Panc1 (cell line): ENCODE results near the gene SLC17A5. TPM values are rescaled to one million over a fixed set of nuclear protein-coding genes. Genes with fewer than 3 reads are reported as not detected.

Experiments used
- ATAC-seq: fragments of 200-7000 bp; cut with Tn5 transposase; 2 replicates; pipeline ENCODE4 v1.9.1; 2020; ENCODE audit warnings: mild to moderate bottlenecking, moderate library complexity
- BruUV-seq: library from RNA; stranded (reverse); fragments of 400-500 nt; replicated peaks from 2 replicates; lab custom pipeline; 2021; lab: Mats Ljungman, UMichigan
- CTCF ChIA-PET: fragments of 300-600 bp; sonication (Branson Sonifier 250); formaldehyde crosslinking; loops from one replicate; lab custom pipeline; 2022; ENCODE audit warnings: antibody characterized with exemption; lab: Charles Lee
- POLR2A ChIA-PET: fragments of 300-600 bp; sonication (Branson Sonifier 250); formaldehyde crosslinking; loops from one replicate; lab custom pipeline; 2022; ENCODE audit warnings: antibody characterized with exemption; lab: Charles Lee
- DNase-seq: peaks from one replicate; pipeline ENCODE4 v3.0.0-alpha.2; 2010; ENCODE audit warnings: low read depth, low spot score
- H3K27ac ChIP-seq: 2 replicates; pipeline ENCODE4 v1.5.1; 2011; ENCODE audit warnings: mild to moderate bottlenecking, low read length, inconsistent platforms
- H3K27me3 ChIP-seq: fragments of 200-500 bp; sonication (Bioruptor generic); 2 replicates; pipeline ENCODE4 v1.6.0; 2014; ENCODE audit warnings: low read length, inconsistent platforms; ENCODE audit not compliant: control insufficient read depth, insufficient read depth
- H3K36me3 ChIP-seq: fragments of 200-500 bp; sonication (Bioruptor generic); 2 replicates; pipeline ENCODE4 v1.5.1; 2014; ENCODE audit warnings: inconsistent platforms, mild to moderate bottlenecking, low read length, moderate library complexity; ENCODE audit not compliant: control insufficient read depth, insufficient read depth
- H3K4me1 ChIP-seq: 2 replicates; pipeline ENCODE4 v1.5.1; 2011; ENCODE audit warnings: inconsistent platforms, mild to moderate bottlenecking, low read length, moderate library complexity; ENCODE audit not compliant: control insufficient read depth, insufficient read depth
- H3K4me3 ChIP-seq, 2 experiments: 2 replicates each; pipeline ENCODE4 v1.5.1; 2011 to 2012; ENCODE audit warnings: low read depth in 2 of 2, low read length in 2 of 2, mild to moderate bottlenecking in 2 of 2, inconsistent platforms in 1 of 2, moderate library complexity in 1 of 2
- H3K9me3 ChIP-seq: fragments of 200-500 bp; sonication (Bioruptor generic); 2 replicates; pipeline ENCODE4 v1.5.1; 2014; ENCODE audit warnings: low read depth, mild to moderate bottlenecking, inconsistent platforms, low read length, moderate library complexity; ENCODE audit not compliant: control insufficient read depth, insufficient read depth
- POLR2AphosphoS5 ChIP-seq: IDR thresholded peaks from 2 replicates; pipeline ENCODE4 v1.6.1; 2012; ENCODE audit warnings: mild to moderate bottlenecking, low read depth, low read length, moderate library complexity
- SIN3A ChIP-seq: IDR thresholded peaks from 2 replicates; pipeline ENCODE4 v1.6.1; 2012; ENCODE audit warnings: low read depth, mild to moderate bottlenecking, low read length, moderate library complexity, borderline replicate concordance; ENCODE audit not compliant: insufficient read depth
- TCF7L2 ChIP-seq: IDR thresholded peaks from 2 replicates; pipeline ENCODE4 v1.6.1; 2011; ENCODE audit warnings: mild to moderate bottlenecking, low read depth, low read length, inconsistent platforms
- in situ Hi-C: cut with HindIII; loops from 2 replicates; pipeline ENCODE4 v1.10.0; 2016; ENCODE audit warnings: low sequenced_read_pairs, low pct_unique_long_range_greater_than_20kb
- intact Hi-C: fragments of 100-400 bp; cut with micrococcal nuclease; formaldehyde crosslinking; loops from one replicate; pipeline ENCODE4 v1.10.0; 2022; ENCODE audit not compliant: unreplicated experiment
- total RNA-seq: library from RNA; stranded (reverse); gene quantifications from one replicate; pipeline ENCODE4 v1.2.1, GENCODE V29; 2021; ENCODE audit not compliant: unreplicated experiment
- TF ChIP-seq, protein P1 (sequence below), 2 experiments: IDR thresholded peaks; 2 replicates each; pipeline ENCODE4 v1.6.1; 2011 to 2012; ENCODE audit warnings: low read depth in 2 of 2, control low read depth in 1 of 2, low read length in 1 of 2, mild to moderate bottlenecking in 1 of 2, moderate library complexity in 1 of 2; ENCODE audit not compliant: insufficient read depth in 1 of 2
- TF ChIP-seq, protein P2 (sequence below): fragments of 450-650 bp; IDR thresholded peaks from 2 replicates; pipeline ENCODE4 v1.5.1; 2017; ENCODE audit warnings: mild to moderate bottlenecking

Gene SLC17A5
- total RNA-seq, 1 experiment from 2014 or later = 20.6 TPM

GRCh38 chr6:73666393-73666792 lies 12.6 kb upstream of the SLC17A5 start:
- intact Hi-C loops = no loop called here
- Histone ChIP-seq H3K36me3 (no peaks in the 10 kb centered on the region), H3K4me1 (0 out of 2 replicates have a peak, but pooled peaks cover 2% of the 10 kb centered on the region), H3K9me3 (no peaks in the 10 kb centered on the region), H3K27me3 (no peaks in the 10 kb centered on the region), H3K27ac (no peak overlapping the region), H3K4me3 (no peak overlapping the region)
- BruUV-seq = no TSS peak
- ATAC-seq (no peak), DNase-seq (no peak)
- TF ChIP-seq SIN3A = no peak
- TF ChIP-seq POLR2AphosphoS5 = no peak
- TF ChIP-seq TCF7L2 = no peak
- TF ChIP-seq, protein P1, sequence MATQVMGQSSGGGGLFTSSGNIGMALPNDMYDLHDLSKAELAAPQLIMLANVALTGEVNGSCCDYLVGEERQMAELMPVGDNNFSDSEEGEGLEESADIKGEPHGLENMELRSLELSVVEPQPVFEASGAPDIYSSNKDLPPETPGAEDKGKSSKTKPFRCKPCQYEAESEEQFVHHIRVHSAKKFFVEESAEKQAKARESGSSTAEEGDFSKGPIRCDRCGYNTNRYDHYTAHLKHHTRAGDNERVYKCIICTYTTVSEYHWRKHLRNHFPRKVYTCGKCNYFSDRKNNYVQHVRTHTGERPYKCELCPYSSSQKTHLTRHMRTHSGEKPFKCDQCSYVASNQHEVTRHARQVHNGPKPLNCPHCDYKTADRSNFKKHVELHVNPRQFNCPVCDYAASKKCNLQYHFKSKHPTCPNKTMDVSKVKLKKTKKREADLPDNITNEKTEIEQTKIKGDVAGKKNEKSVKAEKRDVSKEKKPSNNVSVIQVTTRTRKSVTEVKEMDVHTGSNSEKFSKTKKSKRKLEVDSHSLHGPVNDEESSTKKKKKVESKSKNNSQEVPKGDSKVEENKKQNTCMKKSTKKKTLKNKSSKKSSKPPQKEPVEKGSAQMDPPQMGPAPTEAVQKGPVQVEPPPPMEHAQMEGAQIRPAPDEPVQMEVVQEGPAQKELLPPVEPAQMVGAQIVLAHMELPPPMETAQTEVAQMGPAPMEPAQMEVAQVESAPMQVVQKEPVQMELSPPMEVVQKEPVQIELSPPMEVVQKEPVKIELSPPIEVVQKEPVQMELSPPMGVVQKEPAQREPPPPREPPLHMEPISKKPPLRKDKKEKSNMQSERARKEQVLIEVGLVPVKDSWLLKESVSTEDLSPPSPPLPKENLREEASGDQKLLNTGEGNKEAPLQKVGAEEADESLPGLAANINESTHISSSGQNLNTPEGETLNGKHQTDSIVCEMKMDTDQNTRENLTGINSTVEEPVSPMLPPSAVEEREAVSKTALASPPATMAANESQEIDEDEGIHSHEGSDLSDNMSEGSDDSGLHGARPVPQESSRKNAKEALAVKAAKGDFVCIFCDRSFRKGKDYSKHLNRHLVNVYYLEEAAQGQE (IDR thresholded peaks at IDR 0.05; ENCODE audit: insufficient read depth in 1 of 2, low read depth in 2 of 2, low read length in 1 of 2) = no peak
- ChIA-PET POLR2A (no interaction called here), CTCF (no interaction called here)
- in situ Hi-C loops = no loop called here

- CTCF ChIA-PET = no interaction called here
- H3K4me3 ChIP-seq = no peak overlapping the region
- intact Hi-C loops (no loop called here), in situ Hi-C loops (no loop called here)
- ATAC-seq (peak; percentile 51; the same call in 1 of the 2 replicates), DNase-seq (no peak)
- no peak for TF ChIP-seq TCF7L2
- TF ChIP-seq POLR2AphosphoS5 = no peak
- TF ChIP-seq, protein P2, sequence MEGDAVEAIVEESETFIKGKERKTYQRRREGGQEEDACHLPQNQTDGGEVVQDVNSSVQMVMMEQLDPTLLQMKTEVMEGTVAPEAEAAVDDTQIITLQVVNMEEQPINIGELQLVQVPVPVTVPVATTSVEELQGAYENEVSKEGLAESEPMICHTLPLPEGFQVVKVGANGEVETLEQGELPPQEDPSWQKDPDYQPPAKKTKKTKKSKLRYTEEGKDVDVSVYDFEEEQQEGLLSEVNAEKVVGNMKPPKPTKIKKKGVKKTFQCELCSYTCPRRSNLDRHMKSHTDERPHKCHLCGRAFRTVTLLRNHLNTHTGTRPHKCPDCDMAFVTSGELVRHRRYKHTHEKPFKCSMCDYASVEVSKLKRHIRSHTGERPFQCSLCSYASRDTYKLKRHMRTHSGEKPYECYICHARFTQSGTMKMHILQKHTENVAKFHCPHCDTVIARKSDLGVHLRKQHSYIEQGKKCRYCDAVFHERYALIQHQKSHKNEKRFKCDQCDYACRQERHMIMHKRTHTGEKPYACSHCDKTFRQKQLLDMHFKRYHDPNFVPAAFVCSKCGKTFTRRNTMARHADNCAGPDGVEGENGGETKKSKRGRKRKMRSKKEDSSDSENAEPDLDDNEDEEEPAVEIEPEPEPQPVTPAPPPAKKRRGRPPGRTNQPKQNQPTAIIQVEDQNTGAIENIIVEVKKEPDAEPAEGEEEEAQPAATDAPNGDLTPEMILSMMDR = no peak
- no peak overlapping the region for H3K27ac ChIP-seq
- no TSS peak for BruUV-seq
- no peaks in the 10 kb centered on the region for H3K9me3 ChIP-seq
- POLR2A ChIA-PET = interaction anchor here (0.5 kb wide), 1 partner anchor 1578 kb away, joined by 3 read pairs; no protein-coding TSS in a partner anchor
- H3K4me1 ChIP-seq = 0 out of 2 replicates have a peak, but pooled peaks cover 2% of the 10 kb centered on the region
- H3K27me3 ChIP-seq = no peaks in the 10 kb centered on the region
- H3K36me3 ChIP-seq = no peaks in the 10 kb centered on the region
Measured at GRCh38 chr6:73665686-73666319, 12.0 kb upstream of the SLC17A5 start.

- no TSS peak for BruUV-seq
- Histone ChIP-seq H3K36me3 (no peaks in the 10 kb centered on the region), H3K27me3 (no peaks in the 10 kb centered on the region), H3K9me3 (no peaks in the 10 kb centered on the region), H3K4me3 (no peak overlapping the region), H3K27ac (no peak overlapping the region), H3K4me1 (0 out of 2 replicates have a peak, but pooled peaks cover 2% of the 10 kb centered on the region)
- CTCF ChIA-PET = interaction anchor here (0.8 kb wide), 1 partner anchor 12 kb away, joined by 8 read pairs; no protein-coding TSS in a partner anchor
- intact Hi-C loops (no loop called here), in situ Hi-C loops (no loop called here)
- TF ChIP-seq SIN3A (no peak), TCF7L2 (no peak), POLR2AphosphoS5 (no peak)
- TF ChIP-seq, protein P2 = no peak
- TF ChIP-seq, protein P1 (IDR thresholded peaks at IDR 0.05; ENCODE audit: insufficient read depth in 1 of 2, low read depth in 2 of 2, low read length in 1 of 2) = no peak
- no peak for DNase-seq
- ATAC-seq = no peak
- POLR2A ChIA-PET = no interaction called here
Measured at GRCh38 chr6:73664701-73665100, 10.9 kb upstream of the SLC17A5 start.
